Measurements from ENCODE around the gene RPL27A.

Gene RPL27A

DNA sequence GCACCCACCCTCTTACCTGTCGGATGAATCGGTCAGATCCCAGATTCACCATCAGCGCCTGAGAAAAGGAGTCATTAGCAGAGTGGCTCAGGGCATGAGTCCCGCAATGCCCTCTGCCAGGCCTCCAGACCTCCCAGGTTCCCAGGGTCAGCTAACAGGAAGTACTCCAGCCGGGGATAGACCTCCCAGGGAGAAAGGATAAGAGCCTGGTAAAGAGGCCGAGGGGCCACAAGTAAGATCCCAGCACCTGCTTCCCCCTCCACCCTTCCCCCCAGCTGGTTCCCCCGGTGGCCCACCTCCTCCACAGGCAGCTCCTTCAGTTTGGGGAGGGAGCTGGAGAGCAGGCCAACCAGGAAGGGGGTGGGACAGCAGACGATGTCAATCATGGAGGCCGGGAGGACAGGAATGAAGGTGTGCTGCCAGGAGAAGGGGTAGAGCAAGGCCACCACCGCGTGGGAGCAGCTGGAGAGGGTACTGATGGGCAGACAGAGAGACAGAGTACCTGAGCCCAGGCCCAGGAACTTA, 16.4 kb downstream of the RPL27A start:
- Histone ChIP-seq H3K79me2 (ENCODE audit: control insufficient read depth, insufficient read depth, low read length, poor library complexity) (no peaks in the 10 kb centered on the region), H3K4me2 (ENCODE audit: low read length) (no peak overlapping the region), H4K12ac (ENCODE audit: low read depth, low read length) (no peak overlapping the region), H2BK12ac (ENCODE audit: low read length) (peak overlapping the region; percentile 23), H2AFZ (ENCODE audit: insufficient read depth, low read length, poor library complexity) (no peak overlapping the region), H3K27ac (ENCODE audit: low read depth, low read length) (no peak overlapping the region), H3K9me3 (ENCODE audit: insufficient read depth, low read depth, low read length) (no peaks in the 10 kb centered on the region), H3K9ac (ENCODE audit: low read length) (no peak overlapping the region), H3K14ac (ENCODE audit: low read length) (peak overlapping the region; percentile 9), H3K23ac (ENCODE audit: low read length) (no peak overlapping the region), H3K27me3 (ENCODE audit: insufficient read depth, low read length) (no peaks in the 10 kb centered on the region), H4K8ac (ENCODE audit: low read depth, low read length) (no peak overlapping the region), H2AK5ac (ENCODE audit: low read length) (no peak overlapping the region), H2BK120ac (ENCODE audit: insufficient read depth, low read length, poor library complexity) (peak overlapping the region; percentile 7), H3K36me3 (ENCODE audit: control insufficient read depth in 1 of 2, insufficient read depth in 2 of 2, low read length in 2 of 2) (peaks cover 46 to 60% of the 10 kb centered on the region in 2 experiments), H3K18ac (ENCODE audit: low read length) (peak overlapping the region; percentile 14), H3K4ac (ENCODE audit: low read depth, low read length) (no peak overlapping the region), H3K4me1 (ENCODE audit: control insufficient read depth in 1 of 2, insufficient read depth in 2 of 2, low read length in 2 of 2) (peaks cover 18 to 22% of the 10 kb centered on the region in 2 experiments), H3K4me3 (ENCODE audit: low read depth, low read length) (no peak overlapping the region), H3K79me1 (ENCODE audit: low read length) (peaks cover 9% of the 10 kb centered on the region), H2BK5ac (ENCODE audit: low read depth, low read length, poor library complexity) (no peak overlapping the region), H4K91ac (ENCODE audit: low read depth, low read length) (peak overlapping the region; percentile 38)
- WGBS (ENCODE audit: extremely low coverage, insufficient coverage, insufficient read length): no CpG with 5 or more reads among the region's 11 CpGs
- DNase-seq: no peak

DNA sequence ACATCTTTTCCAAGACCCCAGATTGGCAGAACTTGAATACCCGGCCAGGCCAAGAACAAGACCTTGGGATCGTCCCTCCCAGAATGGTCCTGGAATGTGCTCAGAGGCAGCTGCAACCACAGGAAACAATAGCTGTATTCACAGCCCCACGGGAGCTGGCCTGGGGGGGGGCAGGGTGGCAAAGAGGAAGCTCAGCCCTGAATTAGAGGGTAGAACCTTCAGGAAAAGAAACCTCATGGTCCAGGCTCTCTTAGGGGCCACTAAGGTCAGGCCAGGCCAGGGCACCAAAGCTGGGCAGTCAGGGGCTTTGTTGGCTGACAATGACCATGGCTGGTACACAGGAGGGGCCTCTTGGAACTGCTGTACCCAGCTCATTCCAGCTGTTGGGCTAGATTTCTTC, 17.3 kb downstream of the RPL27A start:
- H3K27ac ChIP-seq (ENCODE audit: low read depth, low read length): peak overlapping the region; percentile 39
- no peak overlapping the region for H3K4me2 ChIP-seq (ENCODE audit: low read length)
- H3K14ac ChIP-seq (ENCODE audit: low read length): peak overlapping the region; percentile 3
- no peak overlapping the region for H3K4me3 ChIP-seq (ENCODE audit: low read depth, low read length)
- no CpG with 5 or more reads among the region's 3 CpGs for WGBS (ENCODE audit: extremely low coverage, insufficient coverage, insufficient read length)
- peak overlapping the region; percentile 2 for H4K91ac ChIP-seq (ENCODE audit: low read depth, low read length)
- no peak overlapping the region for H4K12ac ChIP-seq (ENCODE audit: low read depth, low read length)
- no peak overlapping the region for H2AK5ac ChIP-seq (ENCODE audit: low read length)
- peaks cover 18 to 22% of the 10 kb centered on the region in 2 experiments for H3K4me1 ChIP-seq (ENCODE audit: control insufficient read depth in 1 of 2, insufficient read depth in 2 of 2, low read length in 2 of 2)
- peaks cover 9% of the 10 kb centered on the region for H3K79me1 ChIP-seq (ENCODE audit: low read length)
- H2BK5ac ChIP-seq (ENCODE audit: low read depth, low read length, poor library complexity): peak overlapping the region; percentile 1
- H2AFZ ChIP-seq (ENCODE audit: insufficient read depth, low read length, poor library complexity): no peak overlapping the region
- no peak overlapping the region for H2BK120ac ChIP-seq (ENCODE audit: insufficient read depth, low read length, poor library complexity)
- no peak overlapping the region for H3K23ac ChIP-seq (ENCODE audit: low read length)
- peak overlapping the region; percentile 4 for H3K18ac ChIP-seq (ENCODE audit: low read length)
- H3K36me3 ChIP-seq (ENCODE audit: control insufficient read depth in 1 of 2, insufficient read depth in 2 of 2, low read length in 2 of 2): peaks cover 47 to 61% of the 10 kb centered on the region in 2 experiments
- no peak overlapping the region for H4K8ac ChIP-seq (ENCODE audit: low read depth, low read length)
- no peak overlapping the region for H3K4ac ChIP-seq (ENCODE audit: low read depth, low read length)
- no peaks in the 10 kb centered on the region for H3K79me2 ChIP-seq (ENCODE audit: control insufficient read depth, insufficient read depth, low read length, poor library complexity)
- H3K9ac ChIP-seq (ENCODE audit: low read length): peak overlapping the region; percentile 31
- no peak for DNase-seq
- H3K27me3 ChIP-seq (ENCODE audit: insufficient read depth, low read length): no peaks in the 10 kb centered on the region
- H2BK12ac ChIP-seq (ENCODE audit: low read length): peak overlapping the region; percentile 2
- no peaks in the 10 kb centered on the region for H3K9me3 ChIP-seq (ENCODE audit: insufficient read depth, low read depth, low read length)

DNA sequence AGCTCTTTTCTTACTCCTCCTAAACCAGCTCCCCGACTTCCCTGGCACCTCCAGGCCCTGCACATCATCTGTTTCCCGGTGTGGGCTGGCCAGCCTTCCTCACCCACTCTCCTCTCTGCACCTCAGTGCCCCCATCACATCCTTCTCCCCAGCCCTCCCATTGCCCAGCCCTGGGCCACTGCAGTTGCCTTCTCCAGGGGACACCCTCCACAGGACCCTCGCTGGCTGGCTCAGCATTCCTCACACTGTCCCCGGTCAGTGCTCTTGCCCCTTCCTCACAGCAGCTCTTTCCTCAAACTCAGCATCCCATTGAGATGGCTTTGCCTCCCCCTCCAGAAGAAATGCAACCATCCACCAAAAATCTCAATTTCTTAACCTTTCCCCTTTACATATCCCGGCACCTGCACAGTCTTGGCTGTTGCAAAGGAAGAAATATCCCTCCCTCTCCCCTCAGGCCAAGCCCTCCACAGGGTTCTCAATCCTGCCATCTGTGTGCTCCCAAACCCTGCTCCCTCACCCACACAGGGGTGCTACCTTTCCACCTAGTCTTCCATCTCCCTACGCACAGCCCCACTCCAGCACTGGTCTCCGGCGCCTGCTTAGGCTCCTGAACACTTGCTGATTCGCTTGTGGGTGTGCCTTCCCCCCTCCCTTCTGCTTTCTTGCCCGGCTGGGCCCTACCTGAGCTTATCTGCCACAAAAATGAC, 19.5 kb downstream of the RPL27A start:
- Histone ChIP-seq H3K18ac (ENCODE audit: low read length) (no peak overlapping the region), H4K91ac (ENCODE audit: low read depth, low read length) (no peak overlapping the region), H3K4me1 (ENCODE audit: control insufficient read depth in 1 of 2, insufficient read depth in 2 of 2, low read length in 2 of 2) (peaks cover 18 to 22% of the 10 kb centered on the region in 2 experiments), H3K4ac (ENCODE audit: low read depth, low read length) (no peak overlapping the region), H3K79me2 (ENCODE audit: control insufficient read depth, insufficient read depth, low read length, poor library complexity) (no peaks in the 10 kb centered on the region), H3K79me1 (ENCODE audit: low read length) (peaks cover 9% of the 10 kb centered on the region), H3K36me3 (ENCODE audit: control insufficient read depth in 1 of 2, insufficient read depth in 2 of 2, low read length in 2 of 2) (peaks cover 46 to 55% of the 10 kb centered on the region in 2 experiments), H4K12ac (ENCODE audit: low read depth, low read length) (no peak overlapping the region), H3K4me2 (ENCODE audit: low read length) (no peak overlapping the region), H3K14ac (ENCODE audit: low read length) (no peak overlapping the region), H2AK5ac (ENCODE audit: low read length) (no peak overlapping the region), H2BK120ac (ENCODE audit: insufficient read depth, low read length, poor library complexity) (no peak overlapping the region), H3K23ac (ENCODE audit: low read length) (no peak overlapping the region), H3K27ac (ENCODE audit: low read depth, low read length) (no peak overlapping the region), H3K4me3 (ENCODE audit: low read depth, low read length) (no peak overlapping the region), H2BK5ac (ENCODE audit: low read depth, low read length, poor library complexity) (no peak overlapping the region), H2BK12ac (ENCODE audit: low read length) (no peak overlapping the region), H3K27me3 (ENCODE audit: insufficient read depth, low read length) (no peaks in the 10 kb centered on the region), H3K9ac (ENCODE audit: low read length) (no peak overlapping the region), H3K9me3 (ENCODE audit: insufficient read depth, low read depth, low read length) (no peaks in the 10 kb centered on the region), H2AFZ (ENCODE audit: insufficient read depth, low read length, poor library complexity) (no peak overlapping the region), H4K8ac (ENCODE audit: low read depth, low read length) (no peak overlapping the region)
- no CpG with 5 or more reads among the region's 10 CpGs for WGBS (ENCODE audit: extremely low coverage, insufficient coverage, insufficient read length)
- DNase-seq: no peak

DNA sequence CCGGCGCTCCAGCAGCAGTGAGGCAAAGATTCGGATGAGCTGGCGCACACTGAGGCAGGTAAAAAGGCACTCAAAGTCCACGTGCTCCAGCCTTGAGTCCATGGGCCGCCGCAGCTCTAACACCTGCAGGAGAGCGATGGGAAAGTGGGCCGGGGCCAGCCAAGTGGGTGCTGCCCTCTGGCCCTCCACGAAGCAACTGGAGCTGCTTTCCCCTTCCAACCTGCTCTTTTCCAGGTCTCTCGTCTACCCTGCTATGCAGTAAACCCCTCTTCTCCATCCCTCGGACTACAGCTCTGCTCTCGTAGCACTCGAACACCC, 20.0 kb downstream of the RPL27A start:
- Histone ChIP-seq H3K9me3 (ENCODE audit: insufficient read depth, low read depth, low read length) (no peaks in the 10 kb centered on the region), H3K4me1 (ENCODE audit: control insufficient read depth in 1 of 2, insufficient read depth in 2 of 2, low read length in 2 of 2) (peaks cover 18 to 22% of the 10 kb centered on the region in 2 experiments), H3K23ac (ENCODE audit: low read length) (no peak overlapping the region), H2BK5ac (ENCODE audit: low read depth, low read length, poor library complexity) (no peak overlapping the region), H3K79me2 (ENCODE audit: control insufficient read depth, insufficient read depth, low read length, poor library complexity) (no peaks in the 10 kb centered on the region), H2BK120ac (ENCODE audit: insufficient read depth, low read length, poor library complexity) (no peak overlapping the region), H3K18ac (ENCODE audit: low read length) (no peak overlapping the region), H3K27me3 (ENCODE audit: insufficient read depth, low read length) (no peaks in the 10 kb centered on the region), H4K91ac (ENCODE audit: low read depth, low read length) (no peak overlapping the region), H3K4me2 (ENCODE audit: low read length) (no peak overlapping the region), H4K8ac (ENCODE audit: low read depth, low read length) (no peak overlapping the region), H3K36me3 (ENCODE audit: control insufficient read depth in 1 of 2, insufficient read depth in 2 of 2, low read length in 2 of 2) (peaks cover 48 to 56% of the 10 kb centered on the region in 2 experiments), H3K27ac (ENCODE audit: low read depth, low read length) (no peak overlapping the region), H4K12ac (ENCODE audit: low read depth, low read length) (no peak overlapping the region), H3K14ac (ENCODE audit: low read length) (no peak overlapping the region), H3K9ac (ENCODE audit: low read length) (no peak overlapping the region), H2AK5ac (ENCODE audit: low read length) (no peak overlapping the region), H3K79me1 (ENCODE audit: low read length) (peaks cover 9% of the 10 kb centered on the region), H3K4me3 (ENCODE audit: low read depth, low read length) (no peak overlapping the region), H2AFZ (ENCODE audit: insufficient read depth, low read length, poor library complexity) (no peak overlapping the region), H2BK12ac (ENCODE audit: low read length) (no peak overlapping the region), H3K4ac (ENCODE audit: low read depth, low read length) (no peak overlapping the region)
- no peak for DNase-seq
- WGBS (ENCODE audit: extremely low coverage, insufficient coverage, insufficient read length): no CpG with 5 or more reads among the region's 14 CpGs
